ENCODE results near the gene AVPR2.

The AVPR2 gene

GRCh38 chrX:153920546-153920945, 16.1 kb downstream of the AVPR2 start:
- DNase-seq: no peak

GRCh38 chrX:153921070-153921469, 16.6 kb downstream of the AVPR2 start:
- no peak for DNase-seq

- no peak for DNase-seq
Observed at GRCh38 chrX:153921511-153922446, 17.3 kb downstream of the AVPR2 start.

- no peak for DNase-seq
Observed at GRCh38 chrX:153922932-153923857, 18.7 kb downstream of the AVPR2 start.

- peak; percentile 59 for DNase-seq
Observed at GRCh38 chrX:153924149-153924861, 19.8 kb downstream of the AVPR2 start.

GRCh38 chrX:153925387-153925738, 20.9 kb downstream of the AVPR2 start:
- peak; percentile 30 for DNase-seq

- DNase-seq: peak; percentile 46
Observed at GRCh38 chrX:153925739-153926551, 21.5 kb downstream of the AVPR2 start, which contains the start of gene ARHGAP4. ARHGAP4 (minus strand) TSS chrX:153926264; CDS start chrX:153926202, 62 bp downstream.

GRCh38 chrX:153926552-153926857, 22.0 kb downstream of the AVPR2 start:
- DNase-seq: no peak

- peak; percentile 82 for DNase-seq
Observed at GRCh38 chrX:153926858-153927671, 22.6 kb downstream of the AVPR2 start.

- no peak for DNase-seq
Observed at GRCh38 chrX:153927672-153927921, 23.1 kb downstream of the AVPR2 start.

GRCh38 chrX:153927922-153928760, 23.7 kb downstream of the AVPR2 start:
- DNase-seq: peak; percentile 96

GRCh38 chrX:153928846-153929245, 24.4 kb downstream of the AVPR2 start:
- DNase-seq: no peak

- no peak for DNase-seq
Observed at GRCh38 chrX:153929576-153929975, 25.1 kb downstream of the AVPR2 start.

GRCh38 chrX:153930011-153930910, 25.8 kb downstream of the AVPR2 start:
- no peak for DNase-seq

GRCh38 chrX:153931151-153931550, 26.7 kb downstream of the AVPR2 start:
- DNase-seq: no peak

- no peak for DNase-seq
Observed at GRCh38 chrX:153931748-153932147, 27.3 kb downstream of the AVPR2 start.

- no peak for DNase-seq
Observed at GRCh38 chrX:153932220-153932915, 27.9 kb downstream of the AVPR2 start.

- no peak for DNase-seq
Observed at GRCh38 chrX:153933748-153934147, 29.3 kb downstream of the AVPR2 start.
